ENCODE data around the gene MAGI2.
"Not testable (repeated sequence)": the region's sequence is repeated elsewhere in the genome, so short reads cannot be mapped to it uniquely, and the experiment has no call there.

MAGI2 gene

GRCh38 chr7:78253850-78254725 is 1199.4 kb downstream of the MAGI2 start:
- DNase-seq: no peak

DNA sequence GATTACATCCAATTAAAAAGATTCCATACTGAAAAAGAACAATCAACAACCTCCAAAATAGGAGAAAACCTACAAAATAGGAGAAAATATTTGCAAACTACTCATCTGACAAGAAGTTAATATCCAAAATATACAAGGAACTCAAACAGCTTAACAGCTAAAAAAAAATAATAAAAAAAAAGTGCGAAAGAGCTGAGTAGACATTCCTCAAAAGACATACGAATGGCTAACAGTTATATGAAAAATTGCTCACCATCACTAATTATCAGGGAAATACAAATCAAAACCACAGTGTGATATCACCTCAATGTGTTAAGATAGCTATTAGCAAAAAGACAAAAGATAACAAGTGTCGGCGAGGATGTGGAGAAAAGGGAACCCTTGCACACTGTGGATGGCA is 1204.6 kb downstream of the MAGI2 start:
- no peak for DNase-seq

- DNase-seq: no peak
Measured at GRCh38 chr7:78247910-78248689, 1205.4 kb downstream of the MAGI2 start.

DNA sequence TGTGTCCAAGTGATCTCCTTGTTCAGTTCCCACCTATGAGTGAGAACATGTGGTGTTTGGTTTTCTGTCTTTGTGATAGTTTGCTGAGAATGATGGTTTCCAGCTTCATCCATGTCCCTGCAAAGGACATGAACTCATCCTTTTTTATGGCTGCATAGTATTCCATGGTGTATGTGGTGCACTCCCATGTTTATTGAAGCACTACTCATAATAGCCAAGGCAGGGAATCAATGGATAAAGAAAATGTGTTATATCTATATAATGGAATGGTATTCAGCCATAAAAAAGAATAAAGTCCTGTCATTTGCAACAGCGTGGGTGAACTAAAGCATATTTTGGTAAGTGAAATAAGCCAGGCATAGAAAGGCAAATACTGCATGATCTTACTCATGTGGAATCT is 1213.3 kb downstream of the MAGI2 start:
- not testable (repeated sequence) for DNase-seq

- DNase-seq: no peak
Measured at GRCh38 chr7:78234634-78235033, 1218.8 kb downstream of the MAGI2 start.

- DNase-seq: no peak
Measured at GRCh38 chr7:78232806-78233205, 1220.7 kb downstream of the MAGI2 start.

GRCh38 chr7:78226059-78226719 is 1227.3 kb downstream of the MAGI2 start:
- peak; percentile 5 to 73 for DNase-seq

- DNase-seq: no peak
Measured at GRCh38 chr7:78225534-78225933, 1227.9 kb downstream of the MAGI2 start.

DNA sequence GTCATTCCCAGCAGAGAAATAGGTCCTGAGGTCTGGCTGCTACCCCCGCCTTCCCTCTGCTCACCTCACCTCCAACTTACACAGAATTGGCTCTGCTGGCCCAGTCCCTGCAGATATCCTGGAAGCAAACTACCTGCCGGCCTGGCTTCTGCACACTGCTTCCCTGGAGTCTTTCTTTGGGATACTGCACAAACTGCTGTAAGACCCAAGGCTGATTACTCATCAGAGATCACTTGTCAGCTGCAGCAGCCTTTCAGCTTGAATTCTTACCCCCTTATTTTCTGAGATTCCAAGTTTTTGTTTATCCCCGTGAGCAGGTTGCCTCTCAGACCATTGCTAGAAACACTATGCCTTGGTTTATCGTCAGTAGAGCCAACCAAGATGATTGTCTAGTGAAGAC is 1228.5 kb downstream of the MAGI2 start:
- no peak for DNase-seq

- DNase-seq: no peak
Measured at GRCh38 chr7:78223598-78223997, 1229.9 kb downstream of the MAGI2 start.

GRCh38 chr7:78222001-78222751 is 1231.3 kb downstream of the MAGI2 start:
- DNase-seq: no peak

GRCh38 chr7:78220754-78221153 is 1232.7 kb downstream of the MAGI2 start:
- DNase-seq: no peak

DNA sequence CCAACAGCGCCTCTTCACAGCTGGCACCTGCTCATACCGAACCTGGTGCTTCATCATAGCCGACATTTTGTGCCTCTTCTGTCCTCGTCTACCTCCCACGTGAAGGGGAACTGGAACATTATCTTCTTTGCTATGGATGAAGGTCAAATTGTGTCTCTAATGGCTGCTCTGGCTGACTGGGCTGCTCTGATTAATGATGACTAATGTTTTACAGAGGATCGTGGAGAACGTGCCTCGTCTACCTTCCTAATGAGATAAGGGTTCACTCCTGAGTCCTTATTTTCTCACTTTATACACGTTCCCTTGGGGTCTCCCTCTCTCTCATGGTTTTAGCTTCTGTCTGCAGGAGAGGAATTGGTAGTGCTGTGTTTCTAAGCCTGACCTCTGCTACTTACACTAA is 1234.6 kb downstream of the MAGI2 start:
- no peak for DNase-seq

DNA sequence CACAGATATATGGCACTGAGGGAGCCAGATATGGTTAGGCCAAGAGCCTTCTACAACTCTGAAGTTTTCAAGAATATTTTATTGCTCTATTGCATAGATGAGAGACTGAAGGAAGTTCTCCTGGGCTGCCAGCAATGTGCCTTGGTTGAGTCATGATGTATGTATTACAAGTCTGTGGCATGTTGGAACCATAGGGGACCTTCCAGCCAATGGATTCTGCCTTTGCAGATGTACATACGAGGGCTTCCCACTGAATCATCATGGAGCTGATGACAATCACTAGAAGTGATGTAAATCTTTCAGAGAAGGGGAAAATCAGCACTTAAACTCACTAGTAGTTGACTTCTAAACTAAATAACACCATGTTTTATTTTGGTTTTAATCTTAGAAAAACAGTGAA is 1235.4 kb downstream of the MAGI2 start:
- DNase-seq: no peak

- DNase-seq: no peak
Measured at GRCh38 chr7:78215199-78215598, 1238.3 kb downstream of the MAGI2 start.

DNA sequence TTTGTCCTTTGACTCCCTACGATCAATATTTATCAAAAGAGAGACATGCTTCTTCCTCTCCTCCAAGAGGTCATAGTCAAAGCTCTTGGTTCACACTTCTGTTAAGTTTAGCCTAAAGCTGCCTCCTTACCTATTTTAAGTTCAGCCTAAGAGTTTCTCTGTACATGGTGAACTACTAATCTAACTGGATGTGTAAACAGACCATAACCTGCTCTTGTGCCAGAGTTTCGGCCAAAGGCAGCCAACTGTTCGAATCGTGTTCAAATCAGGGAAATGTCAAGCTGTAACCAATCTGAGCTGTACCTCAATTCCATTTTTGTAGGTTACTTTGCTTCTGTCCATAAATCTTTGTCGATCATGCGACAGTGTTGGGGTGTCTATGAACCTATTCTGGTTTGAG is 1240.1 kb downstream of the MAGI2 start:
- no peak for DNase-seq

GRCh38 chr7:78212476-78213060 is 1240.9 kb downstream of the MAGI2 start:
- DNase-seq: no peak

DNA sequence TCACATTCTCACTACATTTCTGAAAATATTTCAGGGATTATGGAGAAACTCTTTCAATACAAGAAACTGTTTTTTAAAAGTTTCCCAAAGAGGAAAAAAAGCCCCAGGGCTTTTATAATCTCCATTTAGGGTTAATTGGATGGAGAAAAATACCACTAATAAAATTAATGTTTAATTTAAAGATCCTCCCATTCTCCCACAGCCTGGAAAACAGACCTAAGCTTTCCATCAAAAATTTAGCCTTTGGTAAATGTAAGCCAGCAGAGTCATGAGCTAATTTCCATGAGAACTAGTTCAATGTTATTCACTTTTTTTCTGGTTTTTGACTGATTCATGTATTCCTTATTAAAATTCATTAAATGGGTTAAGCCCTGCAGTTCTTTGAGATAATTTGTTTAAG is 1246.2 kb downstream of the MAGI2 start:
- DNase-seq: no peak

DNA sequence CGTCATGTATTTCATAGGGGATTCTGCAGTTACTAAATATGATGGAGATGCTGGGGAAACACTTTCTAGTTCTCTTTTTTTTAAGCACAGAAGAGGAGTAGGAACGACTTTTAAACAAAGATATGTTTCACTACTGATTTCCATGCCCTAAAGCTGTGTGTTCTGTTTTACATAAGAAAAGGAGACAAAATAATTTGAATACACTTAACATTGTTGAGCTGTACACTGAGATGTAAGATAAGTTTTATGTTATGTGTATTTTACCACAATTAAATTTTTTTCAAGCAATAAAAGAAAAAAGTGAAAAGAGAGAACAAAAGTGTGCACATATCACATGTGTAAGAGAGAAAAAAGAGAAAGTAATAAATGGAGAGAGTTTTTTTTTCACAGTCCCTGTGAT is 1246.7 kb downstream of the MAGI2 start:
- DNase-seq: no peak

GRCh38 chr7:78203042-78203720 is 1250.3 kb downstream of the MAGI2 start:
- no peak for DNase-seq

GRCh38 chr7:78198756-78199155 is 1254.7 kb downstream of the MAGI2 start:
- no peak for DNase-seq

DNA sequence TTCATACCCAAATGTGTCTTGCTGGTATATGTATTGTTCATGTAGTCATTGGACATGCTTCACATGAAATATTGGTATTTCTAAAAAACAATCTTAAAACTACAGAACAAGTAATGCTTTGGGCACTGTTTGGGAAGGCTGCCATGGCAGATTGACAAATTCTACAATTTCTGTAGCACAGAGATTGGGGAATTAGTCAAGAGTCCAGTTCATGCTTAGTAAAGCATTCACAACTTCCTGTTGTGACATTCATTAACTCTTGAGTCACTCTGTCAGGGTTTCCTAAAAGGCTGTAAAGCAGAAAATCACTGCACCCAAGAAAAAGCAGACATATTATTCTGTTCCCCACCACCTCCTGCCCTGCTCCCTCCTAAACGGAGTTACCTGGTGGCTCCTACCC is 1256.0 kb downstream of the MAGI2 start:
- no peak for DNase-seq
